Glomerular visceral epithelial cell (primary cell): Measurements from ENCODE around the gene OLA1.

Experiments used
- DNase-seq: peaks from one replicate; pipeline ENCODE4 v3.0.0-alpha.2; 2016; ENCODE audit errors: extremely low spot score

The OLA1 gene

DNA sequence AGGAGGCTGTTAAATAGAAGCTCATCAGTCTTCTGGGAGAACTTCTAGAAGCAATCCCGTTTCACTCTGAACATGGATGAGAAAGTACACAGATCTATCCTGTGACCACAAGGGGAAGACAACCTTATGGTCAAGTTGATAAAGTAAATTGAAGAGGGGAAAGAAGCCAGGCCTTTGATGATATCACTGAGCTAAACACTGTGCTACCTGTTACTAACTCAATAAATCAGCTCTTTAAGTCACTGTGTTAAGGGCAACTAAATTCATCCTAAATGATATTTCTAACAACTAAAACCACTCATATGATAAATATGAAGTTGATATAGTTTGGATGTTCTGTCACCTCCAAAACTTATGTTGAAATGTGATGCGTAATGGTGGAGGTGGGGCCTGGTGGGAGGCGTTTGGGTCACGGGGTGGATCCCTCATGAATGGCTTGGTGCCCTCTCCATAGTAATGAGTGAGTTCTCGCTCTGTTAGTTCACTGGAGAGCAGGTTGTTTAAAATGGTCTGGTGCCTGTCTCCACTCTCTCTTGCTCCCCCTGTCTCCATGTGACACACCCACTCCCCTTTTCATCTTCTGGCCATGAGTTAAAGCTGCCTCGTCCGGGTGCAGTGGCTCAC, 23.6 kb downstream of the OLA1 start:
- no peak for DNase-seq

DNA sequence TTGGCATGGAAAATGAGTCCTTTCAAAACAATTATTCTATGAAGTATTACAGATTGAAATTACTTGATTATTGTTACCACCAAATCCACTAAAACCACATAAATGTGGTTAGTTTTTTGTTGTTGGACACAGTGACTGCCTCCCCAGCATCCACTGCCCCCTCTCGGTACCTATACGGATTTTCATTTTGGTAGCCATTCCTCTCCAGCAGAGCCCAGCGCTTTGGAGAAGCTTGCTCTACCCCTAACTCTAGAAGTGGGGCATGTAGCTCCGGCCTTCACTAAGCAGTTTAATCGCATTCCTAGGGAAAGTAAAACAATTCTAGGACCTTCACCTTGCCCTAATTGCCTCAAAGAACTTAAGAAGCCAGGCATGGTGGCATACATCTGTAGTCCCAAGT, 24.2 kb downstream of the OLA1 start:
- no peak for DNase-seq

GRCh38 chr2:174223388-174223787, 24.9 kb downstream of the OLA1 start:
- DNase-seq, result no peak

- DNase-seq, result no peak
Observed at GRCh38 chr2:174222154-174222553, 26.2 kb downstream of the OLA1 start.

GRCh38 chr2:174219321-174219720, 29.0 kb downstream of the OLA1 start:
- no peak for DNase-seq

GRCh38 chr2:174218773-174219172, 29.6 kb downstream of the OLA1 start:
- DNase-seq, result no peak

- peak; percentile 9 for DNase-seq
Observed at GRCh38 chr2:174217869-174218268, 30.5 kb downstream of the OLA1 start.

- no peak for DNase-seq
Observed at GRCh38 chr2:174211954-174212353, 36.4 kb downstream of the OLA1 start.

DNA sequence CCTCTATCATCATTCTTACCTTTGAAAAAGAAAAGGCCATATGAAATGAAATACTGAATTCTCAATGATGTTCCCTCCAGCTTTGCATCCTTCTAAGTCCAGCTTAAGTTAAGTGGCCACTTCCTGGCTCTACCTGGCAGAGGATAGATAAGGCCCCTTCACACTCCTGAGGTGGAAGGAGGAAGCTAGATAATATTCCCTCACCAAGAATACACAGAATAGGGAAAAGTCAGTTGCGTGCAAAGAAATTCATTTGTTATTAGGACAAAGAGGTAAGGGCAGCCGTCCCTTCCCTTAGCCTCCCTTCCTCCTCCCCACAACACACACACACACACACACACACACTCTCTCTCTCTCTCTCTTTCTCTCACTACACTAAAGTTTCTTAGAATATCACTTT, 37.5 kb downstream of the OLA1 start:
- DNase-seq, result no peak

GRCh38 chr2:174209325-174209724, 39.0 kb downstream of the OLA1 start:
- DNase-seq, result no peak

GRCh38 chr2:174208026-174208425, 40.3 kb downstream of the OLA1 start:
- DNase-seq, result no peak

DNA sequence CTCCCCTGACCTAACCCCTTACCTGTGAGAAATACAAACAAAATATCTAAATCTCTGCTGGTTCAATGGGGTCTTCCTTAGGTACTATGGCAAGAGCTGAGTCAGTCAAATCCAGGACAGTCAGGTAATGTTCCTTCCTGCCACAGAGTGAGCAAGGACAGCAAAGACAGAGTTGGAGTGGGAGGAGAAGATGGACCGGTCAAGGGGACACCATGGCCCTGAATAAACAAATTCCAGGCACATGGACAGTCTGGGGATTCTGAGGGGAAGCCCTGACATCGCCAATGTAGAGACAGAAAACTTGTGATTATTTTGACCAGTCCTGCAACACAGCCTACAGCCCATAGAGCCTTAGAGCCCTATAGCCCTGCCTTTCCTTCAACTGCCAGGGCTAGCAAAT, 42.8 kb downstream of the OLA1 start:
- no peak for DNase-seq

- no peak for DNase-seq
Observed at GRCh38 chr2:174202188-174202587, 46.1 kb downstream of the OLA1 start.

- DNase-seq, result no peak
Observed at GRCh38 chr2:174198846-174199564, 49.3 kb downstream of the OLA1 start.

- peak; percentile 41 for DNase-seq
Observed at GRCh38 chr2:174195253-174195652, 53.1 kb downstream of the OLA1 start.

DNA sequence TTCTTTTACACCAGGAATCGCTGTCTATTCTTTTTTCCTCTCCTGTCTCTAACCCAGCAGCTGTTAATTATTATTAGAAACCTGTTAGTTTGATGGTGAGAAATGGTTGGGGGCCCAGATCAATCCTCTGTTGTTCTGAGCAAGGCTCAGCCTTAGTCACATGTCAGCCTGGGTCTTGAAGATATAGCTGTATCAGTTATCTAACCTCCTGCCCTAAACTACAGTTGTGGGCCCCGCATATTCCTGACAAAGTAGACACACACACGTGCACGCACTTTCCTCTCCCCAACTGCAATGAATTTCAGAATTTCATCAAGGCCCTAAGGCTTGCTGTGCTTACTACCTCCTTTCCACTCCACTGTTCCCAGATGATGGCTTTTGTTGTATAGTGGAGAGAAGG, 54.6 kb downstream of the OLA1 start:
- DNase-seq, result no peak

DNA sequence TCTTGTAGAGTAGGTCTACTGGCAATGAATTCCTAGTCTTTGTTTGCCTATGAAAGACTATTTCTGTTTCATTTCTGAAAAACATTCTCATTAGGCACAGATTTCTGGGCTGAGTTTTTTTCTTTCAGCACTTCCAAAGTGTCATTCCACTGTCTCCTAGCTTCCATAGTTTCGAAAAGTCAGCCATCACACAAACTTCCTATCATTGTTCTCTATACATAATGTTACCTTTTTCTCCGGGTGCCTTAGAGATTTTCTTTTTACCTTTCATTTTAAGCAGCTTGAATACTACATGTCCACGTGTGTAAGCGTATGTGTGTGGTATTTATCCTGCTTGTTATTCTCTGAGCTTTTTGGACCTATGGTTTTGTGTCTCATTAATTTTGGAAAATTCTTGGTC, 55.7 kb downstream of the OLA1 start:
- no peak for DNase-seq

DNA sequence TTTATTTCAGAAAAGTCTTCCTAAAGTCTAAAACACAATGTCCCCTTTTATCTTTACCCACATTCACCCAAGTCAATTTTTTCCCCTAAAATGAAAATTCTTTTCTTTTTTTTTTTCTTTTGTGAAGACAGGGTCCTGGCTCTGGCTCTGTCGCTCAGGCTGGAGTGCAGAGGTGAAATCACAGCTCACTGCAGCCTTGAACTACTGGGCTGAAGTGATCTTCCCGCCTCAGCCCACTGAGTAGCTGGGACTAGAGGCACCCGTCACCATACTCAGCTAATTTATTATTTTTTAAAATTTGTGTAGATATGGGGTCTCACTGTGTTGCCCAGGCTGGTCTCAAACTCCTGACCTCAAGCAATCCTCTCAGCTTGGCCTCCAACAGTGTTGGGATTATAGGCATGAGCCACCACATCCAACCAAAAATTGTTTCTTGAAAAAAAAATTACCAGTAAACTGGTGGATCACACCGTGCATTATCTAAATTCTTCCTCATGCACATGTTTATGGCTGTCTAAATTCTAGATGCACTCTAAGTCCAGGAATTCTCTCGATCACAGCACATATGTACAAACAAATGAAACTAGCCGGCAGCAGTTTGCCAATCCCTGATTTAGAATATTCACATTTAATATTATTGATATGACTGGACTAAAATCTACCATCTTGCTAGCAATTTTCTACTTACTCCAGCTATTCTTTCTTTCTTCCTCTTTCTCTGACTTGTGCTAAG, 56.8 kb downstream of the OLA1 start:
- no peak for DNase-seq

DNA sequence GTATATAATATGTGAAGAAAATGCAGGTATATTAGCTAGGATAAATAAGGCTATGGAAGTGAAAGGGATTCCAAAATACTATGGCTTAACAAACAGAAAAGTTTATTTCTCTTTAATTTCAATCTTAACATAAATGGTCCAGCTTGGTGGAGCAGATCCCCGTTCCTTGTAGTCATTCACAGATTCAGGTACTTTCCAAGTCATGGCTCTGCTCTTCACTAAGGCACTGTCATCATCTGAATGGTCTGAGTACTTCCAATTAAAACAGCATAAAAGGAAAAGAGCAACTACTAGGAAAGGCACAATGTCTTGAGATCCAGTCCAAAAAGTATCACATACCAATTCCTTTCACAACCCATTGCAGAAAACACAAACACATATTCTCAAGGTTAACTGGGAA, 63.4 kb downstream of the OLA1 start:
- DNase-seq, result no peak

DNA sequence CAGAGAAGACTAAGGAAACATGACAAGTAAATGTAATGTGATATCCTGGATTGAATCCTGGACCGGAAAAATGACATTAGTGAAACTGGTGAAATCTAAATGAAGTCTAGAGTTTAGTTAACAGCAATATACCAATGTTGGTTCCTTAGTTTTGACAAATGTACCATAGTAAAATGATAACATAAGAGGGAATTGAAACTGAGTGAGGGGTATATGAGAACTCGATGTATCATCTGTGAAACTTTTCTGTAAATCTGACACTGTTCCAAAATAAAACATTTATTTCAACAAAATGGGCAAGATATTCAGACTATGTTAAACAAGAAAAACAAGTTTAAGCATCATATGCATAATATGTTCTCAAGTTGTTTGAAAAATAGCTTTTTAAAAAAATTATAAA, 63.8 kb downstream of the OLA1 start:
- no peak for DNase-seq

DNA sequence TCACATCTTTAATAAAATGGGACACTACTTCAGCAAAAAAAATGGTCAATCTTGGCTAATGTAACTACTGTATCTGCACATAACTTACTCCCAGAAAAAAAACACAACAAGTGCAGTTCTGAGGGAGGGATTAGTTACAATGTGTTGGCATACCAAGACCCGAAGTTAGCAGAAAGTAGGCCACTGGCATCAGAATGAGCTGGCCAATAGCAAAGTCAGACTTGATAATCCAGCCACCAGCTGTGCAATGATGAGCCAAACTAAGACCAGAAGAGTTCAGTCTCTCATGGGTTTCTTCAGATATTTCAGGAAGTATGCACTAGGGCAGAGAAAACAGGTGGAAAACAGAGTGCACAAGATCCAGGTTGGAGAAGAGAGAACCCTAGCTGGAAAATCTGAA, 65.3 kb downstream of the OLA1 start:
- DNase-seq, result no peak

DNA sequence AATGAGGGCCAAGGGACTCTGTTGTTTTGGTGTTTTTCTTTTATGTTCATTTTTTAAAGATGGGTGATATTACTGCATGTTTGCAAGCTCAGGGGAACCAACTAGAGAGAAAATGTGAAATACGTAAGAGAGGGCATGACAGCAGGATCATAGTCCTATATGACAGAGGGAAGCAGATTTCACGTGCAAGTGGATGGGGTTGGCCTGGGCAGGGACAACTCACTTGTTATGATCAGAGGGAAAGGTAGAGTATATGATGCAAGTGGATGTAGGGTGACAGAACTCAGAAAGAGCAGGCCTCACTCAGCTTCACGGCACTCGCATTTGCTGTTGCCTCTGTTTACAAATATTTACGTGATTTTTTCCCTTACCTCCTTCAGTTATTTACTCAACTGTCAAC, 67.0 kb downstream of the OLA1 start:
- no peak for DNase-seq

DNA sequence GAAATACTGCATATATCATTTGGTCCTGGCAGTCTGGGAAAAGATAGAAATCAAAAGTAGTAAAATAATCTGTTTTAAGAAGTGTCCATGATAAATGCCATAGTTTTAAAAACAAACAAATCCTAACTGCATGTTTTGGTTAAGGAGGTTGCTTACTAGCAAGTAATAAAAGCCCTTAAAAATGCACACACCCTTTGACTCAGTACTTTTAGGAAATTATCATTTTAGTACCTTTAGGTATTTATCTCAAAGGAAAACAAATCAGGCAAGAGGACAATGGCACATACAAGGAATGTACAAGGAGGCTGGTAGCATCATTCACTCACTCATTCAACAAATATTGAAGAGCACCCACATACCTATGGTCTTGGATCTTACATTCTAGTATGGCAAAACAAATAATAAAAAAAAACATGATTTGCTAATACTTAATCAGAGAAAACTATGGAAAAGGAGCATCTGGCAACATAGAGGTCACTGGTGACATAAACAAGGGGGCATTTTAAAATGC, 67.6 kb downstream of the OLA1 start:
- DNase-seq, result no peak
